CD4-positive, alpha-beta memory T cell (primary cell): ENCODE results near the gene CCDC88C. TPM values are rescaled to one million over a fixed set of nuclear protein-coding genes. Genes with fewer than 3 reads are reported as not detected.

Experiments used
- CTCF ChIA-PET: fragments of 350-600 bp; sonication (Branson Sonifier 250); formaldehyde crosslinking; loops from one replicate; lab custom pipeline; 2021; ENCODE audit warnings: inconsistent platforms; ENCODE audit not compliant: partially characterized antibody; lab: Charles Lee
- POLR2A ChIA-PET: fragments of 350-600 bp; sonication (Branson Sonifier 250); formaldehyde crosslinking; loops from one replicate; lab custom pipeline; 2021; ENCODE audit not compliant: partially characterized antibody; lab: Charles Lee
- DNase-seq, 5 donors: peaks; one replicate each; pipeline versions ENCODE4 v3.0.0 to v3.0.0-alpha.2; 2020 to 2022; ENCODE audit warnings: mixed read lengths in 1 of 5
- H3K27ac ChIP-seq: one replicate; pipeline ENCODE4 v1.7.0; 2013; ENCODE audit warnings: low read depth, low read length
- H3K27me3 ChIP-seq: 2 replicates; pipeline ENCODE4 v1.7.0; 2013; ENCODE audit warnings: mild to moderate bottlenecking, low read length, moderate library complexity; ENCODE audit not compliant: insufficient read depth
- H3K36me3 ChIP-seq: 2 replicates; pipeline ENCODE4 v1.7.0; 2013; ENCODE audit warnings: mild to moderate bottlenecking, low read length, moderate library complexity; ENCODE audit not compliant: insufficient read depth
- H3K4me1 ChIP-seq: 2 replicates; pipeline ENCODE4 v1.7.0; 2013; ENCODE audit warnings: mild to moderate bottlenecking, low read length, moderate library complexity; ENCODE audit not compliant: insufficient read depth
- H3K4me3 ChIP-seq, 2 donors: one replicate each; pipeline ENCODE4 v1.7.0; 2013; ENCODE audit warnings: low read length in 2 of 2, mild to moderate bottlenecking in 1 of 2
- H3K9me3 ChIP-seq, 2 donors: one replicate each; pipeline ENCODE4 v1.7.0; 2013; ENCODE audit warnings: low read length in 2 of 2, control low read depth in 1 of 2; ENCODE audit not compliant: control insufficient read depth in 1 of 2
- H3K27ac Mint-ChIP-seq, 7 donors: one replicate each; pipeline ENCODE4 v1.8.0; 2020 to 2021; ENCODE audit warnings: mixed read lengths in 7 of 7, mild to moderate bottlenecking in 6 of 7, inconsistent platforms in 3 of 7, moderate library complexity in 3 of 7
- H3K27me3 Mint-ChIP-seq, 2 donors: one replicate each; pipeline ENCODE4 v1.8.0; 2020 to 2021; ENCODE audit warnings: mixed read lengths in 2 of 2
- H3K36me3 Mint-ChIP-seq, 2 donors: one replicate each; pipeline ENCODE4 v1.8.0; 2020 to 2021; ENCODE audit warnings: mixed read lengths in 2 of 2, inconsistent platforms in 1 of 2, mild to moderate bottlenecking in 1 of 2
- H3K4me1 Mint-ChIP-seq, 4 donors: one replicate each; pipeline ENCODE4 v1.8.0; 2020 to 2021; ENCODE audit warnings: mixed read lengths in 4 of 4, mild to moderate bottlenecking in 1 of 4
- H3K4me3 Mint-ChIP-seq, 8 donors: one replicate each; pipeline ENCODE4 v1.8.0; 2020 to 2021; ENCODE audit warnings: mixed read lengths in 8 of 8, mild to moderate bottlenecking in 7 of 8, moderate library complexity in 6 of 8, inconsistent platforms in 3 of 8
- H3K9me3 Mint-ChIP-seq, 8 donors: one replicate each; pipeline ENCODE4 v1.8.0; 2020 to 2021; ENCODE audit warnings: mixed read lengths in 8 of 8, mild to moderate bottlenecking in 5 of 8, inconsistent platforms in 3 of 8, moderate library complexity in 1 of 8
- intact Hi-C: fragments of 100-400 bp; cut with micrococcal nuclease; formaldehyde crosslinking; loops from one replicate; pipeline ENCODE4 v1.15.1; 2023
- polyA plus RNA-seq, 2 donors: library from polyadenylated mRNA; unstranded; fragments of 300-500 nt; fragmentation: Illumina TruSeq; gene quantifications; one replicate each; pipeline ENCODE4 v1.2.3, GENCODE V29; 2021
- total RNA-seq, 2 experiments: library from RNA; stranded (reverse); gene quantifications; one replicate each; pipeline ENCODE4 v1.2.3, GENCODE V29; 2021

Gene CCDC88C
- total and polyA plus RNA-seq, 4 experiments from 2014 or later = 17.1 to 293 (median 161) TPM

DNA sequence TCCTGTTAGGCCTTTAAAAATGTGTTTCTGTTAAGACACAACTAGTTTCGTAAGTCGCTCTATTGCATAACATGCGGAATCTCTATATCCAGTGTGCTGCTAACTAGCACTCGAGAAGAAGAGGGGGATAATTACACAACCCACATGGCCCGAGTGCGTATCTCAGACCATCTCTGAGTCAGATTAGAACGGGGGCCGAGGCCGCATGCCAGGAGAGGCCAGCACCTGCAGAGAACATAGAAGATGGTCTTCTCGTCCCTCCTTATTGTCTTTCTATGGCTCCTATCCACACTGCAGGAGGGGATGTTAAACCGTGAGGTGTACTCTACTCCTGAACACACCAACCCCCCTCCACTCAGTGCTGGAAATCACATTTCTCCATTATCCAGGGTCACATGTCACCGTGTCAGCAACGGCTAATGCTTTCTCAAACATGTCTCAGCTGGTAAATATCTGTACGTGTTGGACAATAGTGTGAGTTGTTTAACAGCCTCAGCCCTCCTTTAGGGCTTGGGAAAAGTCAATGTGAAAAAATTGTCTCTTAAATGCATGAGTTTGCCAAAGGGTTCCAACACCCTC is 56.3 kb downstream of the CCDC88C start:
- ChIA-PET POLR2A (interaction anchor here (1.6 to 12.7 kb wide), 3 partner anchors 10 to 43 kb away, joined by 4 to 182 read pairs (median 10); no protein-coding TSS in a partner anchor), CTCF (interaction anchor here (0.7 to 14.1 kb wide), 3 partner anchors 11 to 126 kb away, joined by 3 to 158 read pairs (median 6); partner anchors contain the start of gene CCDC88C)
- no peak for DNase-seq
- Histone ChIP-seq H3K4me1 (peaks cover 92% of the 10 kb centered on the region), H3K27me3 (no peaks in the 10 kb centered on the region), H3K9me3 (no peaks in the 10 kb centered on the region), H3K4me3 (no peak overlapping the region), H3K36me3 (peaks cover 29% of the 10 kb centered on the region), H3K27ac (no peak overlapping the region)
- no peaks in the 10 kb centered on the region for H3K27me3 Mint-ChIP-seq
- peaks cover 12 to 50% of the 10 kb centered on the region in 2 donors for H3K36me3 Mint-ChIP-seq
- peak overlapping the region in 6 of 7 donors; percentile 22 to 80 (median 42) for H3K27ac Mint-ChIP-seq
- intact Hi-C loops = no loop called here
- peak overlapping the region in 1 of 8 donors; percentile 54 for H3K4me3 Mint-ChIP-seq
- peaks cover 0 to 2% (median 0%) of the 10 kb centered on the region in 8 donors for H3K9me3 Mint-ChIP-seq
- peaks cover 39 to 91% (median 70%) of the 10 kb centered on the region in 4 donors for H3K4me1 Mint-ChIP-seq

DNA sequence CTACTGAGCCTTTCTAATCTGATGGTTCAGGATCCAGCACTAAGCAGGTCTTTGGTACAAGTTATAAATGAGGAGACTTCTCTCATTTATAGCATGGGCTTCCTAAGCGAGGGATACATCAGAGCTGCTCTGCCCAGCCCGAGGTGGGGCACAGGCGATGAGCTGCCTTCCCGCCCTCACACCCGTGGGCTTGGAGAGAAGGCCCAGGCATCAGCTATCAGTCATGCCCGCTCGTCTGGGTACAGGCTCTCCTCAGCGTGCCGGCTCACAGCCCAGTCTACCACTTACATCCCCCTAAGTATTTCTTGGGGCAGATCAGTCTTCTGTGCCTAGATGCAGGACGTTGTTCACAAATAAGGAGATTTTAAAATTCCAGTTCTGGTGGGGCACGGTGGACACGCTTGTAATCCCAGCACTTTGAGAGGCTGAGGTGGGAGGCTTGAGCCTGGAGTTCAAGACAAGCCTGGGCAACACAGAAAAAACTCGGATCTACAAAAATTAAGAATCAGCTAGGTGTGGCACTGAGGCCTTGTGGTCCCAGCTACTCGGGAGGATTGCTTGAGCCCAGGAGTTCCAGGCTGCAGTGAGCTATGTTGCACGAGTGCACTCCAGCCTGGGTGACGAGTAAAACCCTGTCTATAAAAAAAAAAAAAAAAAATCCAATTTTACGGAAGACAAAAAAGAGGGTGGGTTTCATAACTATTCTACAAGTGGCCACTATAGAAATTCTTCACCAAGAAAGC is 57.0 kb downstream of the CCDC88C start:
- no peak for DNase-seq
- Mint-ChIP-seq H3K36me3 (peaks cover 12 to 57% of the 10 kb centered on the region in 2 donors), H3K4me3 (no peak overlapping the region), H3K27me3 (no peaks in the 10 kb centered on the region), H3K9me3 (peaks cover 0 to 2% (median 0%) of the 10 kb centered on the region in 8 donors), H3K4me1 (peaks cover 41 to 91% (median 72%) of the 10 kb centered on the region in 4 donors), H3K27ac (peak overlapping the region in 6 of 7 donors; percentile 60 to 92 (median 80))
- ChIA-PET CTCF (interaction anchor here (0.6 to 14.1 kb wide), 6 partner anchors 10 to 481 kb away, joined by 3 to 158 read pairs (median 4); partner anchors contain the start of gene CCDC88C), POLR2A (interaction anchor here (1.1 to 12.7 kb wide), 4 partner anchors 10 to 50 kb away, joined by 3 to 182 read pairs (median 7); no protein-coding TSS in a partner anchor)
- Histone ChIP-seq H3K27ac (no peak overlapping the region), H3K4me1 (peaks cover 92% of the 10 kb centered on the region), H3K4me3 (no peak overlapping the region), H3K9me3 (no peaks in the 10 kb centered on the region), H3K36me3 (peaks cover 30% of the 10 kb centered on the region), H3K27me3 (no peaks in the 10 kb centered on the region)
- intact Hi-C loops = no loop called here

DNA sequence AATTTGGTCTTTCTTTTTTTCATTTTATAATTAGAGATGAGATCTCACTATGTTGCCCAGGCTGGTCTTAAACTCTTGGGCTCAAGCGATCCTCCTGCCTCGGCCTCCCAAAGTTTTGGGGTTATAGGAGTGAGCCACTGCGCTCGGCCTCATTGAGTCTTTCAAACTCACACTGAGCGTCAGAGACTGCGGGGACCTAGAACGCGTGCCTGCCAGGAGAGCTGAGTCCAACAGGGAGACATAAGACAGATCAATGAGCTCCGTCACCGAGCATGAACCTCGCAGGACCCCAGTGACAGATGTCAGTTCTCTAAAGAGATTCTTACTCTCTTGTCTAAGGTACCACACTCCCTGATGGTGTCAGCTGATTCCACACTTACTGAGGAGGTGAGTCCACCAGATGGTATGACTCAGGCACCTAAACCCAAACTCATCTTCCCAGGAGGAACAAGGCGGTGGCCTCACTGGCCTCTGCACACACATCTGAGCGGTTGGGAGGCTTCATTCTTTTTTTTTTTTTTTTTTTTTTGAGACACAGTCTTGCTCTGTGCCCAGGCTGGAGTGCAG is 58.9 kb downstream of the CCDC88C start:
- H3K9me3 Mint-ChIP-seq = peaks cover 0 to 2% (median 0%) of the 10 kb centered on the region in 8 donors
- H3K4me1 ChIP-seq = peaks cover 92% of the 10 kb centered on the region
- POLR2A ChIA-PET = interaction anchor here (12.7 kb wide), 1 partner anchor 15 kb away, joined by 182 read pairs; no protein-coding TSS in a partner anchor

DNA sequence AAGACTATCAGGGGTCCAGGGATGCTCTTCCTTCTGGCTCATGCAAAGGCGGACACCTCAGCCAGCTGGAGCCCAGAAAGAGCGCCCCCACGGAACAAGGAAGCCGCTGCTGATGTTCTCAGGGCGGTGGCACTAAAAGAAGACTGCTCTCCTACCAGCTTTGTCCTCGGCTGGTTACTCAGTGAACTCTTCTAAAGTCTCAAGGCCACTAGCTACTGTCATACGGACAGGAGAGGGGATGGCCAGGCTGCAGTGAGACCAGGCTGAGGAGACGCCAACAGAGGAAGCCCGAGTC is 59.6 kb downstream of the CCDC88C start:
- H3K4me3 Mint-ChIP-seq = no peak overlapping the region
- H3K9me3 Mint-ChIP-seq = peaks cover 0 to 2% (median 0%) of the 10 kb centered on the region in 8 donors
- Histone ChIP-seq H3K4me3 (no peak overlapping the region), H3K4me1 (peaks cover 93% of the 10 kb centered on the region), H3K27ac (no peak overlapping the region), H3K27me3 (no peaks in the 10 kb centered on the region), H3K36me3 (peaks cover 49% of the 10 kb centered on the region), H3K9me3 (no peaks in the 10 kb centered on the region)
- intact Hi-C loops = no loop called here
- H3K36me3 Mint-ChIP-seq = peaks cover 12 to 84% of the 10 kb centered on the region in 2 donors
- ChIA-PET POLR2A (interaction anchor here (0.6 to 12.7 kb wide), 4 partner anchors 8 to 63 kb away, joined by 3 to 182 read pairs (median 32); partner anchors contain the start of gene CCDC88C), CTCF (interaction anchor here (1.0 to 14.1 kb wide), 4 partner anchors 15 to 69 kb away, joined by 3 to 158 read pairs (median 4); partner anchors contain the start of gene CCDC88C)
- peak overlapping the region in 2 of 7 donors; percentile 30 to 80 for H3K27ac Mint-ChIP-seq
- peaks cover 54 to 97% (median 82%) of the 10 kb centered on the region in 4 donors for H3K4me1 Mint-ChIP-seq
- no peak for DNase-seq
- H3K27me3 Mint-ChIP-seq = no peaks in the 10 kb centered on the region

More for the DNA sequence above, 58.9 kb downstream of the CCDC88C start:
- H3K27ac Mint-ChIP-seq = peak overlapping the region in 5 of 7 donors; percentile 30 to 80 (median 53)
- Histone ChIP-seq H3K9me3 (no peaks in the 10 kb centered on the region), H3K27ac (no peak overlapping the region), H3K4me3 (no peak overlapping the region), H3K36me3 (peaks cover 41% of the 10 kb centered on the region), H3K27me3 (no peaks in the 10 kb centered on the region)
- H3K4me1 Mint-ChIP-seq = peaks cover 51 to 91% (median 76%) of the 10 kb centered on the region in 4 donors
- CTCF ChIA-PET = interaction anchor here (1.0 to 14.1 kb wide), 6 partner anchors 9 to 68 kb away, joined by 3 to 158 read pairs (median 4); partner anchors contain the start of gene CCDC88C
- peak overlapping the region in 1 of 8 donors; percentile 15 for H3K4me3 Mint-ChIP-seq
- no peak for DNase-seq
- H3K36me3 Mint-ChIP-seq = peaks cover 12 to 76% of the 10 kb centered on the region in 2 donors
- no peaks in the 10 kb centered on the region for H3K27me3 Mint-ChIP-seq
- intact Hi-C loops = no loop called here

DNA sequence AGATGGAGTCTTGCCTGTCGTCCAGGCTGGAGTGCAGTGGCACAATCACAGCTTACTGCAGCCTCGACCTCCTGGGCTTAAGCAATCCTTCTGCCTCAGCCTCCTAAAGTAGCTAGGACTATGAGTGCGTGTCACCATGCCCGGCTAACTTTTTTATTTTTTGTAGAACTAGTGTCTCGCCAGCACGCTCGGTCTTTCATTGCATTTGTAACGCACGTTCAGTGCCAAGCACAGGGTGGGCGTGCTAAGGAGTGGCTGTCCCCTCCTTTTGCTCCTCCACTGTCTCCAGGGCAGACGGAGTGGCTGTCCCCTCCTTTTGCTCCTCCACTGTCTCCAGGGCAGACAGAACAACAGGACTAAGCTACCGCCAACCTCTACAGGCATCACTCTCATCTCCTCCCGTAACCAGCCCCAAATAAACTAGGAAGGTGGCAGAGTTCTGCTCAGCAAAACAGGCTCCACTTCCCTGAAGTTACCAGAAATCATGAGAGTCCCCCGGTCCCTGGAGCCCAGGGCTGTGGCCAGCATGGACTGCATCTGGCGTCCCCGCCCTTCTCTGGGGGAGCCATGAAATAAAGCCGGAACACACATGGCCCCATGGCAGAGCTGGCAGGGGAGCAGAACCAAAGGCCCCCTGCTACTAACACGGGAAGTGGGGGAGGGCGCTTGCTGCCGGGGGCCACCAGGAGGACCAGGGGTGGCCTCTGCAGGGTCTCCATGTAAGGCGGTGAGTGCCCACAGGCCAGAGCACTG is 60.2 kb downstream of the CCDC88C start:
- DNase-seq = no peak
- POLR2A ChIA-PET = interaction anchor here (0.5 to 12.7 kb wide), 8 partner anchors 9 to 288 kb away, joined by 3 to 182 read pairs (median 6); partner anchors contain the start of gene CCDC88C
- Histone ChIP-seq H3K27ac (no peak overlapping the region), H3K4me3 (no peak overlapping the region), H3K36me3 (peaks cover 52% of the 10 kb centered on the region), H3K27me3 (no peaks in the 10 kb centered on the region), H3K9me3 (no peaks in the 10 kb centered on the region), H3K4me1 (peaks cover 93% of the 10 kb centered on the region)
- CTCF ChIA-PET = interaction anchor here (1.6 to 14.1 kb wide), 4 partner anchors 16 to 69 kb away, joined by 4 to 158 read pairs (median 11); partner anchors contain the start of gene CCDC88C
- intact Hi-C loops = no loop called here
- Mint-ChIP-seq H3K4me3 (peak overlapping the region in 3 of 8 donors; percentile 15 to 31 (median 24)), H3K27me3 (no peaks in the 10 kb centered on the region), H3K27ac (peak overlapping the region in 6 of 7 donors; percentile 64 to 95 (median 73)), H3K36me3 (peaks cover 12 to 82% of the 10 kb centered on the region in 2 donors), H3K4me1 (peaks cover 56 to 98% (median 86%) of the 10 kb centered on the region in 4 donors), H3K9me3 (peaks cover 0 to 2% (median 0%) of the 10 kb centered on the region in 8 donors)

DNA sequence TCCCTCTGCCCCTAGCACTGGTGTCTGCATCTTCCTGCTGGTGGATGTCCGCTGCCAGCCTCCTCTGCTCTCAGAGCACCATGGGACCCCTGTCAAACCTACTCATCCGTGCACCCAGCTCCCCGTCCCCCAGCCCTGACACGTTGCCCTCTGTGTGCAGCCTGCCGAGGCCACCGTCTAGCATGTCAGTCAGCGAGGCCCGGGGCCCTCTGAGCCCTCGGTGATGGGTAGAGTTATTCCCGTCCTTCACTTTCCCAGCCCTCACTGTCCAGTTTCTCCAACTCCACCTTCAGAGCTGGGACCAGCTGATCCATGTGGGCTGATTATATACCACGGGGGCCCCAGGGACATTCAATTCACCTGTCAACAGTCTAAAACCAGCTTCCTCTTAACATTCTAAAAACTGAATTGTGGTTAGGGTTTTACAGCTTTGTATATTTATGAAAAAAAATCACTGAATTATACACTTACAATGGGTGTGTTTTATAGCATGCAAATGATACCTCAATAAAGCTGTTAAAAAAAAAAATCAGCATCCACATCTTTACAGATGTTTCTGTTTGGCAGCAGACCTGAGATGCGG is 61.3 kb downstream of the CCDC88C start:
- peaks cover 58 to 98% (median 87%) of the 10 kb centered on the region in 4 donors for H3K4me1 Mint-ChIP-seq
- peaks cover 93% of the 10 kb centered on the region for H3K4me1 ChIP-seq
- H3K4me3 Mint-ChIP-seq = peak overlapping the region in 7 of 8 donors; percentile 43 to 85 (median 73)
- peaks cover 0 to 2% (median 0%) of the 10 kb centered on the region in 8 donors for H3K9me3 Mint-ChIP-seq
- no peak for DNase-seq
- intact Hi-C loops = no loop called here
- ChIA-PET CTCF (interaction anchor here (0.6 to 14.1 kb wide), 13 partner anchors 10 to 179 kb away, joined by 3 to 158 read pairs (median 4); partner anchors contain the start of gene CCDC88C), POLR2A (interaction anchor here (0.7 to 12.7 kb wide), 17 partner anchors 9 to 113 kb away, joined by 3 to 182 read pairs (median 4); partner anchors contain the start of gene CCDC88C)
- H3K4me3 ChIP-seq = no peak overlapping the region
- H3K36me3 ChIP-seq = peaks cover 52% of the 10 kb centered on the region
- H3K36me3 Mint-ChIP-seq = peaks cover 12 to 76% of the 10 kb centered on the region in 2 donors
- no peaks in the 10 kb centered on the region for H3K9me3 ChIP-seq
- H3K27me3 Mint-ChIP-seq = no peaks in the 10 kb centered on the region
- H3K27me3 ChIP-seq = no peaks in the 10 kb centered on the region
- H3K27ac Mint-ChIP-seq = peak overlapping the region; percentile 91 to 99 (median 95)
- H3K27ac ChIP-seq = peak overlapping the region; percentile 23
